SK-N-SH treated with all-trans-retinoic acid at 6 μM for 48 hours (cell line): Measurements from ENCODE around the gene MDM4.

Experiments used
- ARNTL ChIP-seq: fragments of 450-650 bp; formaldehyde crosslinking; IDR thresholded peaks from 2 replicates; pipeline ENCODE4 v1.5.0; 2020; ENCODE audit warnings: low read depth, mild to moderate bottlenecking, moderate library complexity, borderline replicate concordance
- CSRNP3 ChIP-seq: fragments of 250-450 bp; sonication (Bioruptor Pico); IDR thresholded peaks from 2 replicates; pipeline ENCODE4 v1.5.1; 2021; ENCODE audit warnings: mild to moderate bottlenecking, moderate library complexity
- OSR1 ChIP-seq: fragments of 250-450 bp; sonication (Bioruptor Pico); IDR thresholded peaks from 2 replicates; pipeline ENCODE4 v1.8.0; 2022; ENCODE audit warnings: moderate library complexity, mild to moderate bottlenecking, inconsistent platforms
- PATZ1 ChIP-seq: fragments of 250-450 bp; sonication (Bioruptor Pico); IDR thresholded peaks from 2 replicates; pipeline ENCODE4 v1.8.0; 2020; ENCODE audit warnings: mild to moderate bottlenecking, moderate library complexity, borderline replicate concordance
- PPARA ChIP-seq: fragments of 250-450 bp; sonication (Bioruptor Pico); IDR thresholded peaks from 2 replicates; pipeline ENCODE4 v1.5.0; 2020; ENCODE audit warnings: mild to moderate bottlenecking, borderline replicate concordance
- RARB ChIP-seq: fragments of 250-450 bp; sonication (Bioruptor Pico); IDR thresholded peaks from 2 replicates; pipeline ENCODE4 v1.8.0; 2021; ENCODE audit warnings: mild to moderate bottlenecking, moderate library complexity
- TOX ChIP-seq: fragments of 250-450 bp; sonication (Bioruptor Pico); IDR thresholded peaks from 2 replicates; pipeline ENCODE4 v1.8.0; 2021; ENCODE audit warnings: mild to moderate bottlenecking, moderate library complexity, borderline replicate concordance
- ZC3H10 ChIP-seq: fragments of 250-450 bp; sonication (Bioruptor Pico); IDR thresholded peaks from 2 replicates; pipeline ENCODE4 v1.5.1; 2021; ENCODE audit warnings: mild to moderate bottlenecking, moderate library complexity
- ZFP3 ChIP-seq: fragments of 250-450 bp; sonication (Bioruptor Pico); IDR thresholded peaks from 2 replicates; pipeline ENCODE4 v1.5.0; 2020; ENCODE audit warnings: mild to moderate bottlenecking, moderate library complexity
- ZNF565 ChIP-seq: fragments of 450-650 bp; formaldehyde crosslinking; conservative IDR thresholded peaks from 2 replicates; pipeline ENCODE4 v1.5.0; 2020; ENCODE audit warnings: low read depth, mild to moderate bottlenecking, moderate library complexity
- TF ChIP-seq, protein P1 (sequence below): fragments of 250-450 bp; sonication (Bioruptor Pico); IDR thresholded peaks from 2 replicates; pipeline ENCODE4 v1.5.1; 2020; ENCODE audit warnings: low read depth, mild to moderate bottlenecking, moderate library complexity
- TF ChIP-seq, protein P2 (sequence below): fragments of 250-450 bp; sonication (Bioruptor Pico); IDR thresholded peaks from 2 replicates; pipeline ENCODE4 v1.8.0; 2021; ENCODE audit warnings: low read depth, mild to moderate bottlenecking, moderate library complexity, borderline replicate concordance

GRCh38 chr1:204602111-204602579, 85.9 kb downstream of the MDM4 start:
- TF ChIP-seq, protein P1, sequence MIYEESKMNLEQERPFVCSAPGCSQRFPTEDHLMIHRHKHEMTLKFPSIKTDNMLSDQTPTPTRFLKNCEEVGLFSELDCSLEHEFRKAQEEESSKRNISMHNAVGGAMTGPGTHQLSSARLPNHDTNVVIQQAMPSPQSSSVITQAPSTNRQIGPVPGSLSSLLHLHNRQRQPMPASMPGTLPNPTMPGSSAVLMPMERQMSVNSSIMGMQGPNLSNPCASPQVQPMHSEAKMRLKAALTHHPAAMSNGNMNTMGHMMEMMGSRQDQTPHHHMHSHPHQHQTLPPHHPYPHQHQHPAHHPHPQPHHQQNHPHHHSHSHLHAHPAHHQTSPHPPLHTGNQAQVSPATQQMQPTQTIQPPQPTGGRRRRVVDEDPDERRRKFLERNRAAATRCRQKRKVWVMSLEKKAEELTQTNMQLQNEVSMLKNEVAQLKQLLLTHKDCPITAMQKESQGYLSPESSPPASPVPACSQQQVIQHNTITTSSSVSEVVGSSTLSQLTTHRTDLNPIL (CRISPR knock-in tag), result no peak
- TF ChIP-seq, protein P2, sequence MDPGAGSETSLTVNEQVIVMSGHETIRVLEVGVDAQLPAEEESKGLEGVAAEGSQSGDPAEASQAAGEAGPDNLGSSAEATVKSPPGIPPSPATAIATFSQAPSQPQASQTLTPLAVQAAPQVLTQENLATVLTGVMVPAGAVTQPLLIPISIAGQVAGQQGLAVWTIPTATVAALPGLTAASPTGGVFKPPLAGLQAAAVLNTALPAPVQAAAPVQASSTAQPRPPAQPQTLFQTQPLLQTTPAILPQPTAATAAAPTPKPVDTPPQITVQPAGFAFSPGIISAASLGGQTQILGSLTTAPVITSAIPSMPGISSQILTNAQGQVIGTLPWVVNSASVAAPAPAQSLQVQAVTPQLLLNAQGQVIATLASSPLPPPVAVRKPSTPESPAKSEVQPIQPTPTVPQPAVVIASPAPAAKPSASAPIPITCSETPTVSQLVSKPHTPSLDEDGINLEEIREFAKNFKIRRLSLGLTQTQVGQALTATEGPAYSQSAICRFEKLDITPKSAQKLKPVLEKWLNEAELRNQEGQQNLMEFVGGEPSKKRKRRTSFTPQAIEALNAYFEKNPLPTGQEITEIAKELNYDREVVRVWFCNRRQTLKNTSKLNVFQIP (CRISPR knock-in tag), result no peak
- no peak for TF ChIP-seq ARNTL (CRISPR knock-in tag)
- no peak for TF ChIP-seq TOX (CRISPR knock-in tag)
- no peak for TF ChIP-seq ZC3H10
- no peak for TF ChIP-seq RARB
- TF ChIP-seq ZNF565 (CRISPR knock-in tag), result no peak
- TF ChIP-seq CSRNP3 (CRISPR knock-in tag), result no peak
- no peak for TF ChIP-seq OSR1 (CRISPR knock-in tag)
- TF ChIP-seq ZFP3 (CRISPR knock-in tag), result no peak
- no peak for TF ChIP-seq PATZ1
- no peak for TF ChIP-seq PPARA (CRISPR knock-in tag)
